H9 (cell line): ENCODE results near the gene CHADL. TPM values are rescaled to one million over a fixed set of nuclear protein-coding genes. Genes with fewer than 3 reads are reported as not detected.

Experiments
- DNase-seq: peaks from one replicate; pipeline ENCODE4 v3.0.0-alpha.2; 2017
- H2AFZ ChIP-seq: one replicate; pipeline ENCODE4 v1.6.1; 2013; ENCODE audit warnings: mild to moderate bottlenecking, low read length, control low read depth, moderate library complexity
- H2AK5ac ChIP-seq: 2 replicates; pipeline ENCODE4 v1.6.1; 2013; ENCODE audit warnings: low read length, control low read depth, mixed read lengths; ENCODE audit not compliant: insufficient read length
- H2BK120ac ChIP-seq: one replicate; pipeline ENCODE4 v1.6.1; 2013; ENCODE audit warnings: low read depth, mild to moderate bottlenecking, low read length, control low read depth, inconsistent platforms; ENCODE audit not compliant: poor library complexity, severe bottlenecking
- H2BK12ac ChIP-seq: 2 replicates; pipeline ENCODE4 v1.6.1; 2013; ENCODE audit warnings: low read length, control low read depth, mixed read lengths, low read depth; ENCODE audit not compliant: insufficient read length
- H2BK15ac ChIP-seq: 2 replicates; pipeline ENCODE4 v1.6.1; 2013; ENCODE audit warnings: low read depth, low read length, control low read depth
- H2BK20ac ChIP-seq: one replicate; pipeline ENCODE4 v1.6.1; 2013; ENCODE audit warnings: low read depth, mild to moderate bottlenecking, low read length, control low read depth, inconsistent platforms; ENCODE audit not compliant: poor library complexity, severe bottlenecking
- H2BK5ac ChIP-seq: 2 replicates; pipeline ENCODE4 v1.6.1; 2013; ENCODE audit warnings: low read length, control low read depth, mixed read lengths; ENCODE audit not compliant: insufficient read length
- H3K14ac ChIP-seq: 2 replicates; pipeline ENCODE4 v1.6.1; 2013; ENCODE audit warnings: low read length, control low read depth; ENCODE audit not compliant: insufficient read depth
- H3K18ac ChIP-seq: 2 replicates; pipeline ENCODE4 v1.6.1; 2013; ENCODE audit warnings: low read depth, mild to moderate bottlenecking, mixed read lengths, low read length, control low read depth; ENCODE audit not compliant: insufficient read length
- H3K23ac ChIP-seq: 2 replicates; pipeline ENCODE4 v1.6.1; 2013; ENCODE audit warnings: low read length, control low read depth, mixed read lengths, low read depth; ENCODE audit not compliant: insufficient read length
- H3K23me2 ChIP-seq: 2 replicates; pipeline ENCODE4 v1.6.1; 2013; ENCODE audit warnings: low read depth, mild to moderate bottlenecking, mixed read lengths, low read length, control low read depth; ENCODE audit not compliant: insufficient read length, poor library complexity, severe bottlenecking
- H3K27ac ChIP-seq: 2 replicates; pipeline ENCODE4 v1.5.1; 2013; ENCODE audit warnings: low read length, control low read depth, mixed read lengths, low read depth; ENCODE audit not compliant: insufficient read length
- H3K27me3 ChIP-seq: 2 replicates; pipeline ENCODE4 v1.6.1; 2013; ENCODE audit warnings: low read length, control low read depth, inconsistent platforms; ENCODE audit not compliant: insufficient read depth
- H3K4ac ChIP-seq: 2 replicates; pipeline ENCODE4 v1.6.1; 2013; ENCODE audit warnings: low read depth, mild to moderate bottlenecking, control low read depth, inconsistent platforms, low read length, moderate library complexity
- H3K4me1 ChIP-seq: 2 replicates; pipeline ENCODE4 v1.6.1; 2013; ENCODE audit warnings: low read length, control low read depth, inconsistent platforms; ENCODE audit not compliant: insufficient read depth
- H3K4me2 ChIP-seq: 2 replicates; pipeline ENCODE4 v1.6.1; 2013; ENCODE audit warnings: low read length, control low read depth, mixed read lengths; ENCODE audit not compliant: insufficient read length, insufficient read depth
- H3K56ac ChIP-seq: 2 replicates; pipeline ENCODE4 v1.6.1; 2013; ENCODE audit warnings: low read depth, mild to moderate bottlenecking, mixed read lengths, low read length, control low read depth; ENCODE audit not compliant: insufficient read length
- H3K79me1 ChIP-seq: 2 replicates; pipeline ENCODE4 v1.6.1; 2013; ENCODE audit warnings: low read depth, mild to moderate bottlenecking, moderate library complexity, low read length, control low read depth, inconsistent platforms; ENCODE audit not compliant: insufficient read depth, poor library complexity, severe bottlenecking
- H3K79me2 ChIP-seq: 2 replicates; pipeline ENCODE4 v1.6.1; 2013; ENCODE audit warnings: low read length, control low read depth, inconsistent platforms; ENCODE audit not compliant: insufficient read depth
- H3K9ac ChIP-seq: 2 replicates; pipeline ENCODE4 v1.6.1; 2013; ENCODE audit warnings: low read length, control low read depth, mixed read lengths; ENCODE audit not compliant: insufficient read length; ENCODE audit errors: extremely low read depth
- H3K9me3 ChIP-seq: one replicate; pipeline ENCODE4 v1.6.1; 2013; ENCODE audit warnings: low read depth, low read length, inconsistent platforms; ENCODE audit not compliant: control insufficient read depth
- H3T11ph ChIP-seq: one replicate; pipeline ENCODE4 v1.6.1; 2013; ENCODE audit warnings: mild to moderate bottlenecking, low read length, control low read depth, inconsistent platforms
- H4K20me1 ChIP-seq: one replicate; pipeline ENCODE4 v1.6.1; 2013; ENCODE audit not compliant: control insufficient read depth, insufficient read length, insufficient read depth
- H4K5ac ChIP-seq: 2 replicates; pipeline ENCODE4 v1.6.1; 2013; ENCODE audit warnings: low read depth, mild to moderate bottlenecking, mixed read lengths, low read length, control low read depth; ENCODE audit not compliant: insufficient read length
- H4K8ac ChIP-seq: replicated peaks from 2 replicates; pipeline ENCODE4 v1.6.1; 2013; ENCODE audit warnings: low read length, control low read depth, mixed read lengths, low read depth; ENCODE audit not compliant: insufficient read length
- H4K91ac ChIP-seq: 2 replicates; pipeline ENCODE4 v1.6.1; 2013; ENCODE audit warnings: low read depth, mild to moderate bottlenecking, moderate library complexity, mixed read lengths, low read length, control low read depth; ENCODE audit not compliant: insufficient read length
- H3K27ac Mint-ChIP-seq, 3 experiments: 2 replicates in 2 of 3; 3 replicates in 1 of 3; pipeline ENCODE4 v1.8.0; 2020 to 2021; ENCODE audit warnings: mixed read lengths in 3 of 3, mild to moderate bottlenecking in 1 of 3, moderate library complexity in 1 of 3
- H3K27me3 Mint-ChIP-seq: 2 replicates; pipeline ENCODE4 v1.8.0; 2021; ENCODE audit warnings: low read depth, mild to moderate bottlenecking, moderate library complexity, mixed read lengths
- H3K36me3 Mint-ChIP-seq, 3 experiments: 2 replicates in 2 of 3; 3 replicates in 1 of 3; pipeline ENCODE4 v1.8.0; 2020 to 2021; ENCODE audit warnings: low read depth in 3 of 3, mixed read lengths in 3 of 3; ENCODE audit not compliant: insufficient read depth in 1 of 3
- H3K4me1 Mint-ChIP-seq, 2 experiments: 2 replicates each; pipeline ENCODE4 v1.8.0; 2020; ENCODE audit warnings: mixed read lengths in 2 of 2
- H3K4me3 Mint-ChIP-seq, 2 experiments: 2 replicates in 1 of 2; 3 replicates in 1 of 2; pipeline ENCODE4 v1.8.0; 2020 to 2021; ENCODE audit warnings: mild to moderate bottlenecking in 2 of 2, mixed read lengths in 2 of 2, moderate library complexity in 1 of 2
- H3K9me3 Mint-ChIP-seq, 2 experiments: 2 replicates in 1 of 2; 3 replicates in 1 of 2; pipeline ENCODE4 v1.8.0; 2020; ENCODE audit warnings: mild to moderate bottlenecking in 2 of 2, mixed read lengths in 2 of 2, moderate library complexity in 1 of 2
- CTCF ChIP-seq: fragments of 200-600 bp; sonication (generic); conservative IDR thresholded peaks from 3 replicates; pipeline ENCODE4 v1.8.0; 2021; ENCODE audit warnings: antibody characterized with exemption, mild to moderate bottlenecking
- WGBS: extraction: QIAGEN DNeasy Blood & Tissue Kit; methylation state at CpG from one replicate; pipeline ENCODE4 v1.1.7; 2013; ENCODE audit warnings: missing lambda C conversion rate, low lambda C conversion rate, mixed read lengths; ENCODE audit not compliant: insufficient read length; ENCODE audit errors: extremely low coverage; 5-methylcytosine and 5-hydroxymethylcytosine counted together
- total RNA-seq: library from RNA; stranded (reverse); gene quantifications from 2 replicates; pipeline ENCODE4 v1.2.1, GENCODE V29; 2021

The CHADL gene
- total RNA-seq, 1 experiment from 2014 or later, result 1.6 TPM

- peaks cover 3% of the 10 kb centered on the region; the same call in 1 of the 2 replicates for H3K4me1 ChIP-seq
- no peaks in the 10 kb centered on the region for H3K23me2 ChIP-seq
- no peak overlapping the region for H2AK5ac ChIP-seq
- peaks cover 2% of the 10 kb centered on the region; the same call in 1 of the 2 replicates for H3K27me3 Mint-ChIP-seq
- H3K27me3 ChIP-seq, result no peaks in the 10 kb centered on the region
- no peaks in the 10 kb centered on the region for H4K20me1 ChIP-seq
- H3K4me1 Mint-ChIP-seq, result peaks cover 15 to 17% of the 10 kb centered on the region in 2 experiments
- H3K27ac ChIP-seq, result peak overlapping the region; percentile 47
- H4K5ac ChIP-seq, result no peak overlapping the region
- no peaks in the 10 kb centered on the region for H3K79me1 ChIP-seq
- no peak overlapping the region for H3K23ac ChIP-seq
- no peak overlapping the region for H4K8ac ChIP-seq
- peak overlapping the region in 2 of 3 experiments; percentile 68 to 94; a peak in 5 of 7 replicates for H3K27ac Mint-ChIP-seq
- H3K56ac ChIP-seq, result no peak overlapping the region
- no peak overlapping the region for H4K91ac ChIP-seq
- no peak overlapping the region for H2BK15ac ChIP-seq
- no peak overlapping the region for H2AFZ ChIP-seq
- H2BK120ac ChIP-seq, result peak overlapping the region; percentile 1
- peak; percentile 84 for DNase-seq
- H2BK20ac ChIP-seq, result no peak overlapping the region
- no peaks in the 10 kb centered on the region for H3K9me3 ChIP-seq
- H3K36me3 Mint-ChIP-seq, result peaks cover 4 to 17% (median 9%) of the 10 kb centered on the region in 3 experiments; a peak in 6 of 7 replicates
- no peak overlapping the region for H3K14ac ChIP-seq
- H3K18ac ChIP-seq, result no peak overlapping the region
- no peak overlapping the region for H3K4me2 ChIP-seq
- peak overlapping the region in 1 of 2 experiments; percentile 38; a peak in 2 of 5 replicates for H3K4me3 Mint-ChIP-seq
- no peak overlapping the region for H3T11ph ChIP-seq
- H2BK5ac ChIP-seq, result no peak overlapping the region
- no peaks in the 10 kb centered on the region for H3K9me3 Mint-ChIP-seq
- no CpG with 5 or more reads among the region's 3 CpGs for WGBS
- H3K4ac ChIP-seq, result no peak overlapping the region
- no peak overlapping the region for H2BK12ac ChIP-seq
- no peak overlapping the region for H3K9ac ChIP-seq
- no peak for TF ChIP-seq CTCF
- no peaks in the 10 kb centered on the region for H3K79me2 ChIP-seq
Observed at GRCh38 chr22:41184679-41185078, 56.1 kb downstream of the CHADL start.
